Fibroblast of skin of abdomen (primary cell): ENCODE measurements around the gene LEMD1. TPM values are rescaled to one million over a fixed set of nuclear protein-coding genes. Genes with fewer than 3 reads are reported as not detected.
A peak's percentile ranks its signal among the peaks of the same experiment; 100 is the strongest.

ENCODE experiments used
- DNase-seq: peaks from one replicate; pipeline ENCODE4 v3.0.0-alpha.2; 2013
- polyA plus RNA-seq, 2 experiments: library from polyadenylated mRNA; unstranded; fragments of 120-200 nt; gene quantifications; one replicate each; pipeline ENCODE4 v1.2.1, GENCODE V29; 2013; ENCODE audit not compliant: insufficient read length in 2 of 2

The LEMD1 gene, protein sequence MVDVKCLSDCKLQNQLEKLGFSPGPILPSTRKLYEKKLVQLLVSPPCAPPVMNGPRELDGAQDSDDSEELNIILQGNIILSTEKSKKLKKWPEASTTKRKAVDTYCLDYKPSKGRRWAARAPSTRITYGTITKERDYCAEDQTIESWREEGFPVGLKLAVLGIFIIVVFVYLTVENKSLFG
- not detected for polyA plus RNA-seq (2013, experiment 1 of 2; ENCODE audit: insufficient read length)
- not detected for polyA plus RNA-seq (2013, experiment 2 of 2; ENCODE audit: insufficient read length)

DNA sequence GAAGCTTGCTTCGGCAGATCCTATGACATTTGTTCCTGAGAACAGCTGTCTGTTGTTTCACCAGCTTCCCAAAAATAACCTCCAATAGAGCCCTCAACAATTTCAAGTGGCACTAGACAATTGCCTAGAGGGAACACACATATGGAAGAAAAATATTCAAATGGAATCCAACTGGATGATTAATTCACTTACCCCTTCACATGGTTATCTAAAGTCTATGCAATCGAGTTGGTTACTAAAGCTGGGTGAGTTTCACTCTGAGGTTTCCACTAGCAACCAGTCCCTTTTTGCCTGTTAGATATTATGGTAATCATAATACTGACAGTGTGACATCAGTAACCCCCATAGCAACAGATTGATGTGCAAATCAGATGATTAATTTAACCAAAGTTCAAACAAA is at the start of gene LEMD1:
TSS of gene LEMD1 (minus strand) at position 259 of the 400 bp plus-strand sequence. CDS start 1,520 bp downstream, outside the sequence.
- DNase-seq = no peak

DNA sequence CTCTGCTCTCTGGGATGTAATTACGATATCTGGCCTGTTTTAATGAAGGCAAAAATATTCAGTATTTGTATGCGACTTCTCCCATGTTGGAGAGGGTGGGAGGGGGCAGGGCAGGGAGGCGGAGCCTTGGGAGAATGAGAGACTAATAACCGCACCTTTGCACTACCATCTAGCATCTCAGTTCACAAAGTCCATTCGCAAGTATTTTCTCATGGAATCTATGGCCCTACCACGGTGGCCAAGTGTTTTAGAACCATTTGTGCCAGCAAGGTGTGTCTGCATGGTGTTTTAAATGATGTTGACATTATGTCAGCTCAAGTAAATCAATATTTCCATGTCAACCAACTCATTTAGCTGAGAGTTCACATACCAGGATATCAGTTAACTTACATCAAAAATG is 48.3 kb upstream of the LEMD1 start:
- DNase-seq = no peak

DNA sequence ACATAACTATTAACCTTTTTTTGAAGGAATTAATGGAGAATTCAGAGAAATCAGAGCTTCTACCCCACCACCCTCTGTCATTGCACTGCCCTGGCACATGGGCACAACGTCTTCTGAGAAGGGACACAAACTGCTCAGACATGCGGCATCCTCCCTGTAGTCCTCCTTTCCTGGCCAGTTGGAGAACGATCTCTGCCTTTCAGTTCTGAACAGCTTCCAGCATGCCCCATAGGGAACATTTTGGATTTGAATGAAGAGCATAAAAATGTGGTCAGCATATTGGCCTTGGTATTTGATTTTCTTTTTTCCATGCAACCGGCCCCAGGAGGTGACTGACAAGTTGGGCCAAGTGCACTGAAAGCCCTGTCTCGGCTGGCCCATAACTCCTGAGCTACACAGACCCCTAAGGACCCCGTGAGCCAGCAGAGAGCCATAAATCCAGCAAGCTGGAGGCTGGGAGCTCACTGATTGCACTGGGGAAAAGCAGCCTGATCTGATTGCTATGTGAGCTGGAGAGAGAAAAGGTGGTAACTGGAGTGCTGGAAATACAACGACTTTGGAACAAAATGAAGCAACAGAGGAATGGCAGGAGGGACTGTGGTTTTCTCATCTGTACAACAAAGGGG is 44.9 kb upstream of the LEMD1 start:
- no peak for DNase-seq

DNA sequence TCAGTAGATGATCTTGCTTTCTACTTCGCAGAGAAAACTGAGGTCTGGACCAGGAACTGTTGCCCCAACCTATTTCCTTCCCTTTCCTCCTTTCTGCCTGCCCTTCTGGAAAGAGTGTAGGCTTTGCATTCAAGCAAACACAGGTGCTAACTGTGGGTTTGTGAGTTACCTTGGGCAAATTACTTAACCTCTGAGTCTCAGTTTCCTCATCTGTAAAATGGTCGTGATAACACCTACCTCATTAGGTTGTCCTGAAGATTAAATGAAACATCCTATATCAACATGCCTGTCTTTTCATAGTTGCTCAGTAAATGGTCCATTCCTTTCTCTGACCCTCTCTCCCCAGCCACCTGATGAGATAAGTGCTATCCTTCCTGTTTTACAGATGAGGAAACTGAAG is 43.5 kb upstream of the LEMD1 start:
- no peak for DNase-seq

DNA sequence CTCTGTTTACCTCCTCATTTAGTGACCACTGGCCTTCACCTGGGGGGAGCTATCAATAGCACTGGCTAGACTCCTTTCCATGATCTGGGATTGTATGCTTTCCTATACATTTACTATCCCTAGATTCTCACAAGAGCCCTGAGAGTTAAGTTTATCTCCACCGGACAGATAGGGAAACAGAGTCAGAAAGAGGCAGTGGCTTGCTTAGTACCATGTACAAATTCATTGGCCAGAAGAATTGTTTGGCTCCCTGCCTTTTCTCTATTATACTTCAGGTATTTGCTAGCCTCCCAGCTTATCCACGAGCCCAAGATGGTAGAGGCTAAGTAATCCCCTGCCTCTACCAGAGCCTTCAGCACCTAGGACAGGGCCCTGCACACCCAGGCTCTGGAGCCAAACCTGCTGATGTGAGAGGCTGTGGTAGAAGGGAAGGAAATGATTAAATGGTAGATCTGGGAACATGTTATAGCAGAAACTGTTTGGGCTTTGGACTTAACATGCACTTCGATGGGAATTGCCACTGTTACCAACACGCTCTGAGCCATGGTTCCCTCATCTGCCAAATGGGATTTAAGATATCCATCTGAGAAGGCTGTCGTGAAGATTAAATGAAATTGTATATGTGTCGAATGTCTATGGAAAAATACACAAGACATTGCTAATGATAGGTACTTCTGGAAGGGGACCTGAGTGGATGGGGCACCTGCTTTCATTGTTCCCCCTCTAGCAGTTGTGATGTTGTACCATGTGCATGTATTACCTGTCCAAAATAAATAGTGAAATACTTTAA is 37.1 kb upstream of the LEMD1 start:
- peak; percentile 64 for DNase-seq

DNA sequence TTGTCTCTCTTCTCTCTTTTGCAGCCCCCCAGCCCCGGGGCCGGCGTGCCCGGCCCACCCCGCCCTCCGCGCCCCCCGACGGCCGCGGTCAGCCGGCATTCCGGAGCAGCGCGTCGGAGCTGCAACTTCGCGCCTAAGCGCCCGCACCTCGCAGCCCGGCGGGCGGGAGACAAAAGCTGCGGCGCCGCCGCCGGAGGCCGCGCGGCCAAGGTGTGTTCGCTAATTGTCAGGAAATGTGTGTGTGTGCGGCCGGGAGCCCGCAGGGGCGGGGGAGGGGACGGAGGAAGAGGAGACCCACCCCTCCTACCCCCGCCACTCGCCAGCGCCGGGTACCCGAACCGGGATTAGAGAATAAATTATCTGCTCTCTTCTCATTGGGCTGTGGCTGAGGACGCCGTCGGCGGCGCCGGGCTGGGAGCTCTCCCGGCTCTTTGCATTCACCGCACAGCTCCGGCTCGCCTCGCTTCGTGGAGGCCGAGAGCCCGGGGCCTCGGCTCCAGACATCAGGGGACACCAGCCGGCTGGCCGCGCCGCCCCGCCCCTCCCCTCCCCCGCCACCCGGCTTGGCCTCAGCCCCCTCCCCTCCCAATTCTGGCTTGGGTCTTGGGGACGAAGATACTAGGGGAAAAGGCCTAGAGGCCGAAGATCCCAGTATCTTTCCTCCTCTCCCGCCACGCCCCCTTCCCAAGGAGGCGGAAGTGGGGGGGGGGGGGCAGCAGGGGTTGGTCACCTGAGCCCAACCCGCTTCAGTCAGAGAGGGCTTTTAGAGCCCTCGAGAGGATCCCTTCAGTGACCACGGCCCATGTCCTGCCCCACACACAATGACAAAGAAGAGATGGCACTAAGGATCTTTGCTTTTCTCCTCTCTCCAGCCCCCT is 35.3 kb upstream of the LEMD1 start:
- no peak for DNase-seq

DNA sequence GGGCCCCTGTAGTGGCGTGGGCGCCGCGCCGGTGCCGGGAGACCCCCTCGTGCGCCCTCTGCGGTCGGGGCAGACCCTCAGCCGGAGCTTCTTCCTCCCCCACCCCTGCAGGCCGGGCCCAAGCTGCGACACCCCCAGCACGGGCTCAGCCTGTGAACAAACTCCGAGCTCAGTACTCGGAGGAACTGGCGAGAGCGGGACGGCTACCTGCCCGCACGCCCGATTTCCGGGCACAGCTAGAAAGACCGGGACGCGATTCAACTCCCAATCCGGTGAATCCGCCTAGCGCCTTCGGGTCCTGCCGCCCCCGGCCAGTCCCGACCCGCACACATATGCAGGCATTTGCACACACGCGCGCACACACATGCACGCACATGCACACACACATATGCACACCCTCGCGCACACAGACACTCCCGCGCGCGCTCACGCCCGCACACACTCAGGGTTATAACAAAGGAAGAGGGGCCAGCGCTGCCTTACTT is 34.6 kb upstream of the LEMD1 start:
- DNase-seq = no peak

DNA sequence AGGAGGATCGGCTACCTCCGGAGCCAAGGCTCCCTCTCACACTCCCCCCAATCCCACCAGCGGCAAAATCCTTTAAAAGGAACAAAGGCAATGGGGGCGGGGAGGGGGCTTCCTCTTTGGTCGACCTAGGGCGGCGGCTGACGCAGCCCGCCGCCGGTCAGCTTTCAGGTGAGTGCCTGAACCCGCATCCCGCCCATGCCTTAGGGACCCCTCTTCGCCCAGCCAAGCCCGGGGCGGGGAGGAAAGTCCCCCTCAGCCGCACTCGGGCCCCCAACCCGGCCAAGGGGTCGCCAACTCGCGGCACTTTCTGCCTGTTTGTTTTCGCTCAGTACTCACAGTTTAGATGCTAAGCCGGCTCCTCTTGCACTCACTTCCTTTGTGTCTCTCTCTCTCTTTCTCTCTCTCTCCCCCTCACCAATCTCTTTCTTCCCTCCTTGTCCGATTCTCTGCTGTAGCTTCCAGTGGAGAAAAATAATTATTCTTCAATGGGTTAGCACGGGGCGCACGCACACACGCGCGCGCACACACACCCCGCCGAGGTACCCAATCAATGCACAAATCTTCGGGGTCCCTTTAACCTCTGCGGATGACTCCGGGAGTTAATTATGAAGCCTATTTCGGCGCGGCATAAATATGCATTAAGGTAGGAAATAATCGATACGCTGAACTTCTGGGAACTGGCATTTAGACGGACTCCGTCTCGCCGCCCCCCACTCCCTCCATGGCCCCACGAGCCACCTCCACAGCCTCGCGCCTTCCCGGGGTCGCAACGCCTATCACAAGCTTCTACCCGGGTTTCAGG is 33.9 kb upstream of the LEMD1 start, which contains the start of gene BLACAT1:
TSS of gene BLACAT1 (minus strand) at position 465 of the 802 bp plus-strand sequence.
- no peak for DNase-seq

DNA sequence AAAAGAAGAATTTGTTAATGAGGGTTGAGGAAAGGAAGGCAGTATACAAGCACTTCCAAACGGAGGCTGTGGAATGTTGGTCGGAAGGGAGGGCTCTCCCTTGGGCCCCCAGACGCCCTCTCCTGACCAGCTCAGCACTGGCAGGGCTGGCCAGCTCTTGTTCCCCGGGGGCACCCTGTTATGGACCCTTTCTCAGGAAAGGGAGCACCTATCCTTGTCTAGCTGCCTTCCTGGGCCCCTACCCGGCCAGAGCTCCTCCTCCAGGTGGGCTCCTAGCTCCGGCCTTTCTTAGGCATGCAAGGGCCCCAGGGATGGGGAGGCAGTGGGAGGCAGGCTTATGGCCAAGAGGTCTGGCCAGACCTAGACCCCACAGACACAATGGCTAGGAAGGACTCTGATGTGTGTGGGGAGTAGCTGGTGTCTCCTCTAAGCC is 33.1 kb upstream of the LEMD1 start:
- no peak for DNase-seq

DNA sequence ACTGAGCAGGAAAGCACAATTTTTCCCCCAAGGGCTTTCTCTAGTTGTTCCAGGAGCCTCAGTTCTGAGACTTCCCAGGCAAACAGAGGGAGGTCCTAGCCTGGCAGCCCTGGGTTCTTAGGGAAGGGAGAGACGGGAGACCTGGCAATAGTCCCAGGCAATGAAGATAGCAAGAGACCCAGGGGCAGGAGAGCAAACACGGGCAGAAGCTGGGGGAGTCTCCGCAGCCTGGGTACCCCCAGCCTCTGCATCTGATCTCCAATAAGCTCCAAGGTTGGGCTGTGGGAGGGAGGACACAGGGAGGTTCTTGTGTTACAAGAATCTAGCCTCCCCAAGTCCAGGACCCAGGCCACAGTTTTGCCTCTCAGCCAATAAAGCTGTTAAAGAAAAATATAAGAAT is 31.6 kb upstream of the LEMD1 start:
- DNase-seq = no peak

DNA sequence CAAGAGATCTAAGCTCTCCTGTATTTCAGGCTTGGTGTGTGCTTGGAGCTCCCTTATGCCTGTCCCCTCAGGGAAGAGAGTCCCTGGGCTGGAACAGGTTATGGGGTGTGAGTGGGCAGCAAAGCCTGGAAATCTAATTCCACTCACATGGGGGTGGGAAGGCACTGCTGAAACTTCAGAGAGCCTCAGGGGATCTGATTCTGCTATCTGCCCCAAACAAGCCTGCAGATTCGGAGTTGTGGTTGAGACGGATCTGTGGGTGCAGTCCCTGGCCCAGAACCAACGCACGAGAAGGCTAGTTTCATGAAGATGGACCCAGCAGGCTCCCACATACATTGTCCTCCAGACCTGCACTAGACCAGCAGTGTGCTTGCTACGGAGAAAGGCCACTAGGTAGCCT is 31.1 kb upstream of the LEMD1 start:
- no peak for DNase-seq

DNA sequence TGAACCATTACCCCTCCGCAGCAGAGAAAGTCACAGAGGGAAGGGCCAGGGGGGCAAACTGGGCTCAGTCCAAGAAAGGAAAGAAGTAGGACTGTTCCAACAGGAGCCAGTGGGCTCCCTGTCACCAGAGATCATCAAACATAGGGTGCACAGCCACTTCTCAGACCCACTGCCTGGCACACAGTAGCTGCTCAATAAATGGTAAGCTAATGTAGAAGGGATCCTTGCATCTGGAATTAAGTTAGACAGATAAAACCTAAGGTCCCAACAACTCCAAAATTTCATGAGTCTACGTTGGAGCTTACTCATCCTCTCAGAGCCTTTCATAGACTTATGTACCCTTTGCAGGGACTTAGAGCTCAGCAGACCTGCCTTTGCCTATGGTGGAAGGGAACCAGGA is 30.5 kb upstream of the LEMD1 start:
- no peak for DNase-seq

DNA sequence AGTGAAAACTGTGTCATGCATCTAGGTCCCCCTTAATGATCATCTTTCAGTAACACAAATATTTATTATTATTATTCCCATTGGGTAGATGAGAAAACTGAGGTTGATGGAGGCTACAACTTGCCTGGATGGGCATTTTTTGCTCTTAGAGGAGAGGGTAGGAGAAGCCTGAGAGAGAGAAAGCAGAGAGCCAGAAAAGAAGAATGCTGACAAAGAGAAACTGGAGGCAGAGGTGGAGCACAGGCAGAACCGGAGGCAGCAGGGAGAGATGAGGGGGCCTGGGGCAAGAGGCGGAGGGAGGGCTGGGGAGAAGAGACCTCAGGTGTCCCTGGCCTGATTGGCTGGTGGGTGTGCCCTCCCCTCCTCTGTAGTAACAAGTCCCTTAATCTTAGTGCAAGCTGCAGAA is 29.9 kb upstream of the LEMD1 start:
- DNase-seq = no peak

DNA sequence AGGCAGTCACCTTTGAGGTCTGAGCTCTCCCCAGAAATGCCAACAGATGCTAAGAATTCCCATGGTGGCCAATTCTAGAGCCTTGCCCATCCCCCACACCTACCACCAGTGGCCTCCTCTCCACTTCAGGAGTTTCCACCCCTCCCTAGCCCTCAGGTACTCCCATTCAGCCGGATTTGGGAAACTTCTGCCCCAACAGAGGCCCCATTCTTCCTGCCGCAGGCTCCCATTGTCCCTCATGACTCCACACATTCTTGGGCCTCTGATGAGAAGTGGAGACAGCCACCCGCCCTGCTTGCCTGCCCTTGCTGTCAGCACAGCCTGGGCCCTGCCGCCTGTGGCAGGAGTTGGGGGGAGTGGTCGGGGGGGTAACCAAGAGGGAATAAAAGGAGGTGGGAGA is 29.3 kb upstream of the LEMD1 start:
- no peak for DNase-seq

DNA sequence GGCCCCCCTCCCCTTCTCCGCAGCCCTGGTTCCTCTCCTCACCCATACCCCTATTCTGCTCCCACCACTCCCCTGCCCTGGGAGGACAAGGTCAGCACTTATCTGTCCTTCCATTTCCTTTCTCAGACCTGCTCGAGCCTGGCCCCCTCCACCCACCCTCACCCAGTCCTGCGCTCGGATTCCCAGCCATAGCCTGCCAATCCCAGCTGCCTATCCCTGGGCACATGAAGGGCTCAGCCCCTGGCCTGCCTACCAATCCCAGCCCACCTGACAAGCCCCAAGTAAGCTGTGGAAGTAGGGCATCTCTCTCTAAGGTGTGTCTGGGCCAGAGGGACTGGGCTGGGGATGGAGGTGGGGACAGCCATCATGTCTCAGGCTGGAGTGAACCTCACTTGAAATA is 28.6 kb upstream of the LEMD1 start:
- no peak for DNase-seq

DNA sequence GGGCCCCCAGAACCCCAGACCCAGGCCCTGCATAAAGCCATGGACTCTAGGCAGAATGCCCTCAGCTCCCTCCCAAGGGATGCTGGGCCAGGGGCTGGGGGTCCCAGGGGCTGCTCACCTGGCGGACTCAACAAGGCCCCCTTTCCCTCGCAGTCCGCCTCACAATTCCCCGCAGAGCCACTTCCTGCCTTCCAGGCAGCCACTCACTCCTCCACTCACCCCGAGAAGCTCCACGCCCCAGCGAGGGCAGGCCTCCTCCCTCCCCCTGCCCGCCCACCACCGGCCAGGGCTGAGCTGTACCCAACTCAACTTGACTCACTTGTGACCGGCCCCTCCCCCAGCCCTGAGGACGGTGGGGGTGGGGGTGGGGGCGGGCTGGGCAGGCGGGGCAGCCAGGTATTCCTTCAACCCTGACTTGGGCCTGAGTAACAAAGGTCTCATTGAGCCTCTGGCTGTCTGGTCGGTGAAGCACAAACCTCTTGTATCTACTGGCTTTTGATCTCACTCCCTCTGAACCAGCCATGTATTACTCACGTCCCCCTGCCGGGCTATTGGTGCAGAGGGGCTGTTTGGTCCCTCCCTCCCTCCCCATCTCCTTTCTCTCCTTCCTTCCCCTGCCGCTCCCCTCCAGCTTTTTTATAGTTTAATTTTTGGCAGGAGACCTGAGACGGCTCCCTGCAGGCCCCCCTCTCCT is 28.0 kb upstream of the LEMD1 start:
- peak; percentile 51 for DNase-seq

DNA sequence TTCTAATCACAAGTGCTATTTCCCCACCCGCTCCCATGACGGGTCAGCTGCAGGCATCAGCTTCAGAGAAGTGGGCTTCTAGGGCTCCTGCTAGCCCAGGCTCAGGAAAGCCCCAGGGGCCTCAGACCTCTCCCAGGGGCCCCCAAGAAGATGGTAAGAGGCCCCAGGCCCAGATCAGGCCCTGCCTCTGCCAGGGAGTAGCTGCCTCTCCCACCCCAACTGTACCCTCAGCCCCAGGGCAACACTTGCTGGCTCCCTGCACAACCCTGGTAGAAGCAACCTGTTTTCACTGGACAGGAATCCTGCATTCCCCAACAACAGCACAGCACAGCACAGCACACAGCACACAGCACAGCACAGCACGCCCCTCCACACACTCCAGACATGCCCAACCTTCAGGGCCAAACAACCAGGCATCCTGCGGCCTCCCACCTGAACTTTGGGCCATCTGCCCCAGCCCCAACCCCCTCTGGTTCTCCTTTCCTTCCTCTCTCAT is 27.4 kb upstream of the LEMD1 start:
- DNase-seq = no peak

DNA sequence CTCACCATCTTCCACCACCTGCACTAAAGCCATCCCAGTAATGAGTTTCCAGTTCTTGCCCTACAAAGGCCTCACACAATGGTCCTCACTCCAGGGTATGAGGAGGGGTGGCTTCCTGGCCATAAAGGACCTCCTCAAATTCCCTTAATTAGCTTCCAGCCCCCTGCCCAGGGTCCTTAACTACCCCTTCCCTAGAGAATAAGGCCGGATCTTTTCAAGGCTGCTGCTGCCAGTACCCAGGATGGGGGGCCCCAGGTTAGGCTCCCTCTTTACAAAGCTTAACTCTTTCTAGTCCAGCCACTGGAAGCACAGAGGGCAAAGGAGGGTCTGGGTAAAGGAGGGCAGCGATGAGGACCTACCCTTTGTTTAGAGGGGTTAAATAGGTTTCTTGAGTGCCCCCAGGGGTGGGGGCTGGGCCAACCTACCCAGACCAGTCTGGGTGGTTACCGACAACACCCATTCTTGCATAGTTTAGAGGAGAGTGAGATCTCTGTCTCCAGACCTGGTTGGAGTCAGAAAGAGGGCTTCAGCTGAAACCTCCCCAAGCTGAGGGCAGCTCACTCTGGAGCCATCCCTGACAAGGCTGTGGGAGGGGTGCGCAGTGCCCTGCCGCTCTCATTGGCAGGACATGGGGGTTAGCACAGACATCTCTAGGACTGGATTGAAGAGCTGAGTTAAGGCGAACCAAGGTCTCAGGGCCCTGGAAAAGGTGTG is 26.8 kb upstream of the LEMD1 start:
- DNase-seq = no peak

DNA sequence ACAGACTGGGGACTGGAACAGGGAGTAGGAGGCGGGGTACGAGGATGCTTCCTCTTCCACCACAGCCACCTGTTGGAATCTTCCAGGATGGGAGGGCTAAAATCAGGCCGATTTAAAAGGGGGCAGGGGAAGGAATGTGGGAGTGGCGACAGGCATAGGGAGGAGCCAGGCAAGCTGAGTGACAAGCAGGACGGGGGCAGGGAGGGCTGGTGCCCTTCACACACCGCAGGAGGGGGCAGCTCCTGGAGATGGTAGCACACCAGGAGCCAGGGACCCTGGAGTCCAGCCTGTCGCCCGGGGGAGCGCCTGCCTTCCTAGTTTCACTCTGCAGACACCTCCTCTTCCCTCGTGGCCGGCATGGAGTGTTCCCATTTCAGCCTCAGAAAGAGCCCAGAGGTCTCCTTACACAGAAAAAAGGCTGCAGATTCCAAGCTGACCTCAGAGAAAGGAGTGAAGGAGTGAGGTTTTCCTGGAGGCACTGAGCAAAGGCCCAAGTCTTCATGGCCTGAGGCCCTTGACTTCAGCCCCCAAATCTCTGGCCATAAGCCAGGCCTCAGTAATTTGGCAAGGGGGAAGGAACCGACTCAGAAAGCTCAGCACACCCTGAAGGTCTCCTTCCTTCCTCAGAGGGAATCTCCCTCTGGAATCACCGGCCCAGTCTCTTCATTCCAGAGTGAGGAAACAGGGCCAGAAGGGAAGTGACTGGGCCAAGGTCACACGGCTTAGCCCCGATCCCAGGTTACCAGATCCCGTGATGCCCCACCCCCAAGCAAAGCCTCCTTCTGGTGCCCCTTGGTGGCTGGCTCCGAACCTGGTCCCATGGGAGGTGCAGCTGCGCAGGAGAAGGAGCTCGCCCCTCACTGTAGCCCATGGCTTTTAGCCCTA is 25.8 kb upstream of the LEMD1 start:
- DNase-seq = no peak
